NK-92 treated with Interleukin-12 subunit alpha and Interleukin-12 subunit beta, amount 100 ng/mL, for 24 hours (cell line): ENCODE measurements around the gene MPV17.
"Not testable (repeated sequence)": the region's sequence is repeated elsewhere in the genome, so short reads cannot be mapped to it uniquely, and the experiment has no call there.

ENCODE experiments used
- DNase-seq: peaks from one replicate; lab custom pipeline; 2025; lab: John Stamatoyannopoulos, UW

The MPV17 gene

DNA sequence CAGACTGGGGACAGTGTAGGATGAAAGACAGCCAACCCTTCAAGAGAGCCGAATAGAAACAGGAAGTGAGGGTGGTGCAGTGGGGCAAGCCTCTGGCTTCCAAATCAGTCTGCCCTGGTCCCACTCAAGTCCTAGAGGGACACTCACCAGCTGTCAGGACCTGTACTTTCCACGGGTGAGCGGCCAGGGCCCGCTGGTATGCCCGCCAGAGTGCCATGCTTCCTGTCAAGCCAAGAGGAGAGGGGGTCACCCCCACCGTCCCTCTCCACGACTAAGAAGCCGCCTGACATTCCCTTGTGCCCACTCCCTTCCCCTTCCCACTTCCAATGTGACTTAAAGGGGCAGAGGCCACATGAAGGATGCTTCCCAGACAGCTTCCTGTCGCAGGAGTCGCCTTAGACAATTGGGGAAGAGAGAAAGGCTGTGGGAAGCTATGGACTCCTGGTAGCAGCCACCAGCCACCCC lies 564 bp downstream of the MPV17 start:
- DNase-seq, result no peak

DNA sequence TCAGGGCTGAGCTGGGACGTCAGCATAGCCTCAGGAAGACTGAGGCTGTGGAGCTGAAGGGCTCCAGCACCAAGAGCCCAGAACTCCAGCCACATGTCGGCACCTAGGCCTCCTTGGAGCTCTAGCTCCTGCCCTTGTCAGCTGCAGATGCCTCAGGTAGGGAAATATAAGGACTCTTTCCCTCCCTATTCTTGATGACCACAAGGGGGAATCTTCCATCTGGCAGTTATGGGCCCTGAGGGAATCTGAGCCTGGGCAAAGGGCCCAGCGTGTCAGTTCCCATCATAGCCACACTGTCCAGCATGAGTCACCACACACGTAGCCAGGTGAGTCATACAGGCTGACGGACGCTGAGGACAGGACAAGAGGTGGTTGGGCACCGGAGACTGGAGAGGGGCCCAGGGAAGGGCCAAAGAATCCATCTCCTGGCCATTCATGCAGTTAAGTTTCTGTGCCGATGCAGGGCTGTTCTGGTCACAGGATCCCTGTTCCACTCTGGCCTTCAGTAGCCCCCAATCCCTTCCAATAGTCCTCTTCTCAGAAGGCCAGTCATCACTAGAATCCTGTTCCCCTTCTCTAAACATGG lies 1.8 kb downstream of the MPV17 start:
- no peak for DNase-seq

GRCh38 chr2:27319839-27320238 lies 3.1 kb downstream of the MPV17 start:
- DNase-seq, result not testable (repeated sequence)

GRCh38 chr2:27316655-27317412 lies 6.1 kb downstream of the MPV17 start:
- no peak for DNase-seq

- no peak for DNase-seq
Measured at GRCh38 chr2:27315122-27315521, 7.8 kb downstream of the MPV17 start.

DNA sequence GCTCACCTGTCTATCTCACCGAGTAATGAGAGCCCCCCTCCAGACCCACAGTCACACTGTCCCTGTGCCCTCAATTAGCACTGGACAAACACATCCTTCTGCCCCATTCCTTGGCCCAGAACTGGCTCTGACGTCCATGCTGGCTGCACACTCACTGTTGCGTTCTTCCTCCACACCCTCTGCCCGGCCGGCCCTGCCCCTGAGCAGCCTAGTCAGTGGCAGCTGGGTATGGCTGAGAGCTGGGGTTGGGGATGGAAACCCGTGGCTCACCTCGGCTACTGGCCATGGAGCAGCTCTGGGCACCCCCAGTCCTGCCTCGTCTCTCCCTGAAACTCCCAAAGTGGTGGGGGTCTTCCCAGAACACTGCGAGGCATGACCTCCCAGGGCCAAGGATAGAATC lies 8.2 kb downstream of the MPV17 start:
- no peak for DNase-seq

- DNase-seq, result no peak
Measured at GRCh38 chr2:27313882-27314645, 8.8 kb downstream of the MPV17 start.

- no peak for DNase-seq
Measured at GRCh38 chr2:27312152-27312551, 10.7 kb downstream of the MPV17 start.

GRCh38 chr2:27309651-27310050 lies 13.2 kb downstream of the MPV17 start:
- DNase-seq, result no peak

DNA sequence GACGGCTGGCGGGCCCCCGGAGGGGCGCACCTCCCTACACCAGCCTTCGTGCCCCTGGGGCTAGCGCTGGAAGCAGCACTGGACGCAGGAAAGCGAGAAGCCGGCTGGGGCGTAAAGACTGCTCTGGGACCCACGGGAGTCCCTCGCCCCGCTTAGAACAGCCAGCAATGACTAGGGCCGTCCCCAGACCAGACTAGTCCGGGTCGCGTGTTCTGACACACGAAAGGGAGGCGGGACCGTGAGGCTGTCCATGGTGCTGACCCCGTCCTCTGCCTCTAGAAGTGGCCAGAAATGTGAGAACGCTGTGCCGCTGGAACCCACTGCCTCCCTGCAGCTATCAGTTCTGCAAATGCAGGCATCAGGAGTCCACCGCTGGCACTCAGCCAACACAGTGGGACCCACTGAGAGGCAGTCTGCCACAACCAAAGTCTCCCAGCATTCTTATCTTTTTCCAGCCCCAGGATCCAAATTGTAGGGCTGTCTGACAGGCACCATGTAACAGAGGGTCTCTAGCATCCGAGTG lies 14.5 kb downstream of the MPV17 start, which contains the start of gene UCN:
Gene UCN (minus strand): TSS at position 87 of the 523 bp plus-strand sequence. CDS start 550 bp downstream, outside the sequence.
- no peak for DNase-seq

GRCh38 chr2:27307545-27308358 lies 15.1 kb downstream of the MPV17 start:
- DNase-seq, result no peak

DNA sequence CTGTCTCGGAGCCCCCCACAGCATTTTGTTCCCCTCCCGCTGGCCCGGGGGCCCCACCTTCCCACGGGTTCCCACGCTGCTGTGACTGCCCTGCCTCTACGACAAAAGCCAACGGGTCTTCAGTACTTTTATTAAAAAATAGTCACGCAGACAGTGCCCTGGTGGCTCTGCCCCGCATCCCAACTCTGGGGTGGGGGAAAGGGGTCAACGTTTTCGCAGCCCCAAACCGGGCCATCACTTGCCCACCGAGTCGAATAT lies 15.7 kb downstream of the MPV17 start:
- no peak for DNase-seq

DNA sequence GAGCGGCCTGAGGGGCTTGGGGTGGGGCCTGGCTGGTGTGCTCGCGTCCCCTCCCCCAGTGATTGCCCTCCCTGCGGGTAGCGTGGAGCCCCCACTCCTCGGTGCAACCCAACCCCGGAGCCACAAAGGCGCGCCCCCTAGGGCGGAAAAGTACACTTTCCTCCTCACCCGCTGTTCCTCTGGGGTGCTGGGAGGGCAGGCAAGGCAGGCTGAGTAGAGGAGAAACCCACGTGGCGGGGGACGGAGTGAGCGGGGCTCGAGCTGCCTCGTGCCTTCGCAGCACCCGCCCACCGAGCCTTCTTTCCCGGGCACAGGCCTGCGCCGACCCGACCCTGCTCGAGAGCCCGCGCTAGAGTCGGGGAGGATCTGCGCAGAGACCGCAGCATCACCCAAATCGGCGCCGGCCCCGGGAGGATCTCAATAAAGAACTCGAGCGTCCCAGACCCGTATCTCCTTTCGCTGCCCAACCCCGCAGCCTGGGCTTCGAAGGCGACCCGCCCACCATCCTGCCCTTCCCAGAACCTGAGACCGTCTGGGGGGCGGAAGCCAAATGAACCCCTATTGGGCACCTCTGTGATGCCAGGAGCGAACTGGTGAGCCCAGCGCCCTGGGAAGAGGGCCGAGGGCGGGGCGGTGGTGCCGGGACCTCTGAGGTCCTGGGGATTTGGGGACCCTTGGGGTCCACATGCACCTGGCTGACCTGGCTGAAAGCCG lies 16.2 kb downstream of the MPV17 start:
- DNase-seq, result no peak

DNA sequence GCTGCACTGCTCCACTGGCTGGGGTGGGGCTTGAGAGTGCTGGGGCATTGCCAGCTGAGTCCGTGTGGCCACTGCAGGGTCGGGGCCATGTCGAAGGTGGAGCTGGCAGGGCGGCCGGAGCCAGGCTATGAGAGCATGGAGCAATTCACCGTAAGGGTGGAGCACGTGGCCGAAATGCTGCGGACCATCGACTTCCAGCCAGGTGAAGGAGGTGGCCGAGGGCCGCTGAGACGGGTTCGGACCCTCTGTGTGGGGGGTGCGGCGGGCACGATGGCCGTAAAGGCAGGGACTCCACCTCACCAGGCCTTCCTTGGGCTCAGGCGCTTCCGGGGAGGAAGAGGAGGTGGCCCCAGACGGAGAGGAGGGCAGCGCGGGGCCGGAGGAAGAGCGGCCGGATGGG lies 16.8 kb downstream of the MPV17 start:
- no peak for DNase-seq

- no peak for DNase-seq
Measured at GRCh38 chr2:27305516-27305915, 17.4 kb downstream of the MPV17 start.

GRCh38 chr2:27304488-27305240 lies 18.2 kb downstream of the MPV17 start:
- no peak for DNase-seq

GRCh38 chr2:27303093-27304025 lies 19.5 kb downstream of the MPV17 start:
- DNase-seq, result peak; percentile 12

- not testable (repeated sequence) for DNase-seq
Measured at GRCh38 chr2:27300606-27301005, 22.3 kb downstream of the MPV17 start.

DNA sequence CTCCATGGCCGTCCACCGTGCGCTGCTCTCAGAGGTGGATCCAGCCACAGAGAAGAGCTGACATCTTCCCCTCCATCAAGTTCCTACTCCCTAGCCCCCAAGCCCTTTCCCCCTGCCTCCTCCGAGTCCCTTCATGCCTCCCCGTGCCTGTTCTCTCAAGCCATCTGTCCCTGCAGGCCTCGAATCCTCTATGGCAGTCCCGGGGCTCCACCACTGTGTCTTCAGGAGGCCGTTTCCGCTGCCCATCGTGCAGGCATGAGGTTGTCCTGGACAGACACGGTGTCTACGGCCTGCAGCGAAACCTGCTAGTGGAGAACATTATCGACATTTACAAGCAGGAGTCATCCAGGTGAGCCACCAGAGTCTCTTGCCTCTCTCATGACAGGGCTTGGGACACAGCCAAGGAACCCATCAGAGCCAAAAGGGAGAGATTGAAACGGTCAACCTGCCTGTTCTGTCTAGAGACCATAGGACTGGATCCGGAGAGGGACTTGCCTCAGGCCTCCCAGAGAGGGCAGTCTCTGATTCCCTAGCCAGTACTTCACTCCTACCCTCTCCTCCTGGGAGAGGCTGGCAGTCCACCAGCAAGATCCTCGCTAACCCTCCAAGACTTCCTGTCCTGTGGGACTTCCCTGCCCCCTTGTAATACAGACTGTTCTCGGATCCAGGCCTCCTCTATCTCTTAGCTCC lies 24.4 kb downstream of the MPV17 start:
- DNase-seq, result no peak
